ENCODE results near the gene RASA2.

DNA sequence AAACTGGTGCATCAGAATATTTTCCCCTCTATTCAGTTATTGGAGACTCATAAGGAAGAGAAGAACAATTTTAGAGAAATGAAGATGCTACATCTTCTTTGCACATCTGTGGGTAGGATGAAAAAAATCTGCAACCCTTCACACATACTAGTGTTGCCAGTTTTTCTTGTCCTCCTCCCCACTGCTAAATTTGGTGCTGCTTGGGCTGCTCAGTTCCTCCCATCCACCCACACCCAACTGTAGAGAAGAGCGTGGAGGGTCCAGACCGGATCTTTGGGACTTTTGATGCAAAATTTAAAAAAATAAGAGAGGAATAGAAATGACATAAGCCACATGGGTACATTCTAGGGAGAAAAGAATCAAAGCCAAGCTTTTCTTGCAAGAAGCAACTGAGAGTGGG lies 8.7 kb upstream of the RASA2 start:
- no peak for TF ChIP-seq POLR2A (IDR thresholded peaks at IDR 0.05; ENCODE audit: low read depth, low read length)
- no peak for TF ChIP-seq POU2F2 (IDR thresholded peaks at IDR 0.05; ENCODE audit: low read depth, low read length)
- no peak for TF ChIP-seq TAF1 (IDR thresholded peaks at IDR 0.05; ENCODE audit: low read depth, low read length)
- TF ChIP-seq POLR2AphosphoS5 (IDR thresholded peaks at IDR 0.05; ENCODE audit: low read depth, low read length) = no peak
